CD14-positive monocyte (primary cell): ENCODE results near the gene LAMB1. TPM values are rescaled to one million over a fixed set of nuclear protein-coding genes. Genes with fewer than 3 reads are reported as not detected.

Source experiments
- DNase-seq, 3 donors: peaks; one replicate each; pipeline ENCODE4 v3.0.0-alpha.2; 2011 to 2022
- H2AFZ ChIP-seq: 2 replicates; pipeline ENCODE4 v1.6.0; 2012; ENCODE audit warnings: mild to moderate bottlenecking, low read depth, low read length, inconsistent platforms; ENCODE audit not compliant: insufficient read depth, poor library complexity, severe bottlenecking
- H3K27ac ChIP-seq, 2 donors: 1 replicate in 1 of 2; 2 replicates in 1 of 2; pipeline ENCODE4 v1.5.1; 2012 to 2013; ENCODE audit warnings: low read length in 2 of 2, control low read depth in 1 of 2, inconsistent platforms in 1 of 2, low read depth in 1 of 2, mild to moderate bottlenecking in 1 of 2
- H3K27me3 ChIP-seq, 2 donors: one replicate each; pipeline versions ENCODE4 v1.6.0 to v1.6.1; 2011 to 2013; ENCODE audit warnings: low read length in 2 of 2; ENCODE audit not compliant: control insufficient read depth in 2 of 2, insufficient read depth in 2 of 2
- H3K36me3 ChIP-seq, 2 donors: replicated peaks in 1 of 2; 1 replicate in 1 of 2; 2 replicates in 1 of 2; pipeline versions ENCODE4 v1.5.1 to v1.6.1; 2012 to 2013; ENCODE audit warnings: low read length in 2 of 2, control low read depth in 1 of 2, inconsistent platforms in 1 of 2, mild to moderate bottlenecking in 1 of 2; ENCODE audit not compliant: insufficient read depth in 2 of 2, control insufficient read depth in 1 of 2
- H3K4me1 ChIP-seq, 2 donors: 1 replicate in 1 of 2; 2 replicates in 1 of 2; pipeline versions ENCODE4 v1.5.1 to v1.6.1; 2012 to 2013; ENCODE audit warnings: low read length in 2 of 2, control low read depth in 1 of 2, inconsistent platforms in 1 of 2, mild to moderate bottlenecking in 1 of 2, moderate library complexity in 1 of 2; ENCODE audit not compliant: insufficient read depth in 2 of 2, control insufficient read depth in 1 of 2
- H3K4me2 ChIP-seq: replicated peaks from 2 replicates; pipeline ENCODE3; 2012; ENCODE audit warnings: low read length, moderate library complexity, mild to moderate bottlenecking; ENCODE audit not compliant: poor library complexity, severe bottlenecking; ENCODE audit errors: extremely low read depth
- H3K4me3 ChIP-seq, 3 experiments: fragments of 200-600 bp in 1 of 3; sonication (generic) in 1 of 3; replicated peaks in 1 of 3; 1 replicate in 2 of 3; 2 replicates in 1 of 3; pipeline ENCODE4 v1.5.1; 2011 to 2013; ENCODE audit warnings: low read length in 3 of 3, mild to moderate bottlenecking in 3 of 3, control low read depth in 2 of 3, low read depth in 2 of 3, inconsistent platforms in 1 of 3, moderate library complexity in 1 of 3
- H3K79me2 ChIP-seq: 2 replicates; pipeline ENCODE4 v1.6.0; 2012; ENCODE audit warnings: mild to moderate bottlenecking, control low read depth, inconsistent platforms, low read length, moderate library complexity; ENCODE audit not compliant: insufficient read depth
- H3K9ac ChIP-seq: 2 replicates; pipeline ENCODE4 v1.6.0; 2017; ENCODE audit warnings: low read length, mild to moderate bottlenecking; ENCODE audit not compliant: insufficient read depth, poor library complexity, severe bottlenecking
- H3K9me3 ChIP-seq, 2 donors: replicated peaks in 1 of 2; 1 replicate in 1 of 2; 2 replicates in 1 of 2; pipeline versions ENCODE4 v1.5.1 to v1.6.1; 2012 to 2013; ENCODE audit warnings: low read length in 2 of 2, control low read depth in 1 of 2; ENCODE audit not compliant: control insufficient read depth in 1 of 2, insufficient read depth in 1 of 2
- H4K20me1 ChIP-seq: 2 replicates; pipeline ENCODE4 v1.6.0; 2012; ENCODE audit warnings: mild to moderate bottlenecking, low read length, control low read depth, moderate library complexity; ENCODE audit not compliant: insufficient read depth
- H3K27ac Mint-ChIP-seq, 7 donors: one replicate each; pipeline ENCODE4 v1.8.0; 2020; ENCODE audit warnings: mild to moderate bottlenecking in 7 of 7, mixed read lengths in 7 of 7, moderate library complexity in 6 of 7, inconsistent platforms in 2 of 7
- H3K27me3 Mint-ChIP-seq, 3 donors: one replicate each; pipeline ENCODE4 v1.8.0; 2021 to 2022; ENCODE audit warnings: low read depth in 3 of 3, mild to moderate bottlenecking in 3 of 3, mixed read lengths in 3 of 3, moderate library complexity in 3 of 3, inconsistent platforms in 1 of 3
- H3K36me3 Mint-ChIP-seq, 2 donors: one replicate each; pipeline ENCODE4 v1.8.0; 2020; ENCODE audit warnings: mixed read lengths in 2 of 2, inconsistent platforms in 1 of 2, mild to moderate bottlenecking in 1 of 2
- H3K4me1 Mint-ChIP-seq: one replicate; pipeline ENCODE4 v1.8.0; 2020; ENCODE audit warnings: mild to moderate bottlenecking, mixed read lengths
- H3K4me3 Mint-ChIP-seq, 2 donors: one replicate each; pipeline ENCODE4 v1.8.0; 2020; ENCODE audit warnings: mild to moderate bottlenecking in 2 of 2, mixed read lengths in 2 of 2, moderate library complexity in 1 of 2
- H3K9me3 Mint-ChIP-seq, 7 donors: one replicate each; pipeline ENCODE4 v1.8.0; 2020 to 2022; ENCODE audit warnings: mixed read lengths in 7 of 7, mild to moderate bottlenecking in 6 of 7, moderate library complexity in 6 of 7, inconsistent platforms in 2 of 7
- CTCF ChIP-seq: fragments of 200-600 bp; IDR thresholded peaks from one replicate; pipeline ENCODE4 v1.8.0; 2022; ENCODE audit warnings: antibody characterized with exemption, mild to moderate bottlenecking
- WGBS: methylation state at CpG from one replicate; pipeline ENCODE4 v1.1.5; 2013; ENCODE audit warnings: missing lambda C conversion rate; ENCODE audit not compliant: insufficient coverage; 5-methylcytosine and 5-hydroxymethylcytosine counted together
- intact Hi-C, 2 donors: fragments of 100-400 bp; cut with micrococcal nuclease; formaldehyde crosslinking; loops; one replicate each; pipeline versions ENCODE4 v1.15.0 to v1.15.1; 2023
- polyA plus RNA-seq, 3 donors: library from polyadenylated mRNA; depleted of rRNA in 1 of 3; unstranded in 2 of 3; stranded (reverse) in 1 of 3; fragments of 300-500 nt in 2 of 3; fragments of >200 nt in 1 of 3; fragmentation: Illumina TruSeq in 2 of 3; gene quantifications; 1 replicate in 2 of 3; 2 replicates in 1 of 3; pipeline ENCODE4 v1.2.3, GENCODE V29; 2012 to 2021

LAMB1 gene
- polyA plus RNA-seq, 3 donors, result 0.42 TPM; not detected in 2

- WGBS, result 80% methylated on average over 2 of the region's 3 CpGs
- peaks cover 0 to 13% (median 3%) of the 10 kb centered on the region in 7 donors for H3K9me3 Mint-ChIP-seq
- Histone ChIP-seq H3K9ac (no peak overlapping the region), H3K4me2 (no peak overlapping the region), H3K4me3 (no peak overlapping the region), H3K4me1 (peaks cover 6 to 26% of the 10 kb centered on the region in 2 donors), H3K79me2 (no peaks in the 10 kb centered on the region), H2AFZ (no peak overlapping the region), H3K36me3 (no peaks in the 10 kb centered on the region), H3K9me3 (peaks cover 0 to 8% of the 10 kb centered on the region in 2 donors), H3K27ac (no peak overlapping the region), H4K20me1 (no peaks in the 10 kb centered on the region), H3K27me3 (peaks cover 36 to 66% of the 10 kb centered on the region in 2 donors)
- DNase-seq, result no peak
- peaks cover 0 to 5% of the 10 kb centered on the region in 2 donors for H3K36me3 Mint-ChIP-seq
- peaks cover 47 to 71% (median 59%) of the 10 kb centered on the region in 3 donors for H3K27me3 Mint-ChIP-seq
- no peak overlapping the region for H3K27ac Mint-ChIP-seq
- peaks cover 14% of the 10 kb centered on the region for H3K4me1 Mint-ChIP-seq
- intact Hi-C loops, result no loop called here
- TF ChIP-seq CTCF, result no peak
- no peak overlapping the region for H3K4me3 Mint-ChIP-seq
These were observed 4.1 kb downstream of the LAMB1 start for GRCh38 chr7:107998660-107999480.

- H3K9me3 Mint-ChIP-seq, result peaks cover 0 to 9% (median 3%) of the 10 kb centered on the region in 7 donors
- no peak overlapping the region for H3K4me2 ChIP-seq
- no peak overlapping the region for H3K4me3 ChIP-seq
- no peak overlapping the region for H3K4me3 Mint-ChIP-seq
- H3K27me3 Mint-ChIP-seq, result peaks cover 43 to 65% (median 53%) of the 10 kb centered on the region in 3 donors
- intact Hi-C loops, result no loop called here
- H3K27ac ChIP-seq, result no peak overlapping the region
- no peaks in the 10 kb centered on the region for H4K20me1 ChIP-seq
- no peak for TF ChIP-seq CTCF
- H3K4me1 Mint-ChIP-seq, result peaks cover 14% of the 10 kb centered on the region
- H3K9ac ChIP-seq, result no peak overlapping the region
- H2AFZ ChIP-seq, result no peak overlapping the region
- H3K79me2 ChIP-seq, result no peaks in the 10 kb centered on the region
- H3K27me3 ChIP-seq, result peaks cover 31 to 61% of the 10 kb centered on the region in 2 donors
- H3K4me1 ChIP-seq, result peaks cover 6 to 20% of the 10 kb centered on the region in 2 donors
- peaks cover 0 to 7% of the 10 kb centered on the region in 2 donors for H3K9me3 ChIP-seq
- H3K36me3 ChIP-seq, result no peaks in the 10 kb centered on the region
- peaks cover 0 to 5% of the 10 kb centered on the region in 2 donors for H3K36me3 Mint-ChIP-seq
- WGBS, result no CpG with 5 or more reads among the region's 2 CpGs
- DNase-seq, result no peak
- no peak overlapping the region for H3K27ac Mint-ChIP-seq
These were observed 4.8 kb downstream of the LAMB1 start for GRCh38 chr7:107998150-107998549.
